Stimulated activated CD4-positive, alpha-beta T cell treated with anti-CD3 and anti-CD28 coated beads, Interleukin-1b, Interleukin-23, amount 100 ng/mL, for 1 hour (primary cell): ENCODE measurements around the gene KRTAP10-6.
"Not testable (repeated sequence)": the region's sequence is repeated elsewhere in the genome, so short reads cannot be mapped to it uniquely, and the experiment has no call there.

ENCODE experiments used
- DNase-seq, 2 donors: peaks; one replicate each; pipeline ENCODE4 v3.0.0-alpha.2; 2020; ENCODE audit warnings: low read depth in 2 of 2

KRTAP10-6 gene

DNA sequence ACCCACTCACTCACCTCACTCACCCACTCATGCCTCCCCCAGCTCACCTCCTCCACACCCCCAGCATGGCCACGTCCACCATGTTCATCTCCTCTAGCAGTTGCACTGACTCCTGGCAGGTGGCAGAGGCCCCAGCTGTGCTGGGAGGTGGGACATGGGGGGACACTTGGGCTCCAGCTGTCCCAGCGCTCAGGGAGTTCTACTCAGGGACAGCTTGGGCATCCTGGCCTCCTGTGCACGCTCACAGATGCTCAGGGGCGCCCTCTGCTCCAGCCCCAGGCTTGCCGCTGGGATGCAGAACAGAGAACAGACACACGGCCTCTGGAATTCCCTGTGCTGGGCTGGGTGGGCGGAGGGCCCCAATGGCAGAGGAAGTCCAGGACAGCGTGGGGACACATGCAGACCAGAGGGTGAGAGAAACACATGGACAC, 24.8 kb upstream of the KRTAP10-6 start:
- no peak for DNase-seq

DNA sequence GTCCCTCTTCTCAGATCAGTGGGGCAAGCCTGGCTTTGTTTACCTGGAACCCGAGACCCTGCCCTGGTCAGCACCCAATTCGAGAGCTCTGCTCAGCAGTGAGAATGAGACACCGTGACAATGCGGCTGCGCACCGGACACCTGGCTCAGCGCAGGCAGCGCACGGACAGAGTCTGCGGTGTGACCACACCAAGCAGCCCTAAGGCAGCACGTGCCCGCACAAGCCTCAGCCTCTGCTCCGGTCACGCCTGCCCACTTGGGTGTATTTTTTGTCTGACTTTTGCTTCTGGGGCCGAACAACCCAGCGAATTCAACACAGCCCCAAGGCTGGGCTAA, 24.3 kb upstream of the KRTAP10-6 start:
- no peak for DNase-seq

DNA sequence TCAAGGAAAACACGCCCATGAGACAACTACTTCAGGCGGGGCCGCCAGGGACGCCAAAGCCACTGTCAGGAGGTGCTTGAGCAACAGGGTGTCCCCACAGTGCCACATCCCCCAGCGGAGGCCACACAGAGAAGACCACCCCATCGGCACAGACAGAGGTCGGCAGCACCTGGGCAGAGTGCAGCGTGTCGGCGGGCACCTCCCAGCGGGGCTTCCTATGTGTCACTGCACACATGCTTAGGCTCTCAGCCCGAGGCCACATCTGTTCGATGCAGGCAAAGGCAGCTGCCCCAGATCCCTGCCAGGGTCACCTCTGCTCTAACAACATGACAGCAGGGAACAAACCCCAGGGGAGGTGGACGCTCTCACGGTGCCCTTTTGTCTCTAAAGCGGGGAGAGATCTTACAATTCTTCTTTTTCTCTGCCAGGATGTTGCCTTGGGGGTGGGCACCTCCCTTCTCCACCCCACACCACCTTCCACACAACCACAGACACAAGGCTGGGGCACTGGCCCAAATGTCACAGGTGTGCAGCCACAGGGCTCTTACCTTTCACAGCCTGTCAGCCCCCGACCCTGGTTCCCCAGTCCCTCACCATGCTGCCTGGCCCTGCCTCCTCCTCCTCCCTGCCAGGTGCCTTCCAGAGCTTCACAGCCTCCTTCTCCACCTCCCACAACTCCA, 23.7 kb upstream of the KRTAP10-6 start:
- DNase-seq = no peak

DNA sequence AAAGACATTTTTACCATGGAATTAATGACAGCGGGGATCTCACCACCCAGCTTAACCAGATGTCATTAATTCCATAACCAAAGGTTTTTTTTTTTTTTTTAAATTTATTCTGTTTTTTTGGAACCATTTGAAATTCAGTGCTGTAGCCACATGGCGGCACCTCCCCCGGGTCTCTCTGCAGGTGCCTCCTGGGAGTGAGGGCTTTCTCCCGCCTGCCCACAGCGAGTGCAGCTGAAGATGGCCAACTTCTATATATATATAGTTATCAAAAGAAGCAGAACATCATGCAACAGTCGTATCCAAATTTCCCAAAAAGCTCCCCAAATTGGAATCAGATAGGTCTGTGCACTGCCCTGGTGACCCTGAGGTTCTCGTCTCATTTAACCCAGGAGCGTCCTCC, 23.2 kb upstream of the KRTAP10-6 start:
- DNase-seq = no peak

DNA sequence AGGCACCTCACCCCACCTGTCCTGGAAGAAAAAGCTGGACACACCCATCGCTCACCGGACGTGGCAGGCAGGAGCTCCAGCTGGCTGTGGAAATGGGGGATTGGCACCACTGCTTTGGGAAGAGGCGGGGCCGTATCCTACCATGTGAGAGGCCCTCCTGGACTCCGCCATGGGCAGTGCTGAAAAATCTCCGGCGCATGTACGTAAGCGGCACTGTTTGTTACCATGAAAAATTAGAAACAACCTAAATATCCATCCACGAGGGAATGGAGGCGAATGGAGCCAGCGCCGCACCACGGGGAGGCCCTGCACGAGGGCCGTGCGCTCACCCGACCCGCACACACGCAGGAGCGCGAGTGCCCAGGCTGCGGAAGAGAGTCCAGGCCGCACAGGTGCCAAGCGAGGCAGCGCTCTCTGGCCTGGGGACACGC, 22.7 kb upstream of the KRTAP10-6 start:
- DNase-seq = no peak

DNA sequence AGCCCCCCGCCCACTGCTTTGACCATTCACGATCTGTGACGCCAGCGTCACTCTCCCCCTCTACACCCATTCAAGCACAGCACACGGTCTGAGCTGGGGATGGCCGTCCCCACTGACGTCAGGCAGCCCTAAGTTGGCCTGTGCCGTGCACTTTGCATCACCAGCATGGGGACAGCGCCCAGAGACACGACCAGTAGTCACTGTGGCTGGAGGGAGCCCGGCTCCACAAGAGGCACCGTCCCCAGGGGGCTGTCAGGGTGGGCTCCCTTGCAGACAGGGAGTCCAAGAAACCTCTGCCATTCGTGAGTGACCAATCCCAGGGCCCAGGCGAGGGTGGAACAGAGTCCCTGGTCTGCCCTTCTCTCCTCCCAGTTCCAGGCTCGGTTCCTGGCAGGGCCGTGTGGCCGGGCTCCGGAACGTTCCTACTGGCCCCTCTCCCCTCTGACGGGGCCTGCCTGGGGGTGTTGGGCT, 21.9 kb upstream of the KRTAP10-6 start:
- DNase-seq = no peak

DNA sequence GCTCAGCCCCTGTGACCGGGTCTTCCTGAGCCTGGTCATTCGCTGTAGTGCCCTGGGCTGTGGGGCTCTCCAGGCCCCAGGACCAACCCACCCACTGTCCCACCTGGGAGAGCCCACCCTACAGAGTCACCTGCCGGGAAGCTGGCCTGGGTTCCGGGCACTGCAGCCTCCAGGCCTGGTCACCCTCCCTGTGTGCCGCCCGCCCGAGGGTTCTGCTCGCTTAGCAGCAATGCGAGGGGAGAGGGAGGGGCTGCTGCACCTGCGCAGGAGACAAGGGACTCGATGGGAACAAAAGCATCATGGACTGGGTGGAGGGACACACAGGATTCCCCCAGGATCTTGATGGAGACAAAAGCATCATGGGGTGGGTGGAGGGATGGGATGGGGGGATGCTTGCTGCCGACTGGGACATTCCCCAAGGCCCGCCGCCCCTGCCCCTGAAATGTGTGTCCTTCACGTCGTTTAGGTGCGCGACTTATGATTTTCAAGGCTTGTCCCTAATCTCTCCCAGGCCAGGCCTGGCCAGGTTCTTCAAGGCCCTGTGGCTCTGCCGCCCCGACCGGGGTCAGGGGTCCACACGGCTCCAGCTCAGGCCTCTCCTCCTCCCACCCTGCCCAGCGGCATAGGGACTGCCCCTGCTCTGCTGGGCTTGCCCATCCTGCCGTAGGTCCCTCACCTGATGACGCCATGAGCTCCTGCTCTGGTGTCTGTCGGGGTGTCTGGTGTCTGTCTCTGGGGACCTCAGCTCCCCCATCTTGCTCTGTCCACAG, 21.3 kb upstream of the KRTAP10-6 start:
- DNase-seq = no peak

DNA sequence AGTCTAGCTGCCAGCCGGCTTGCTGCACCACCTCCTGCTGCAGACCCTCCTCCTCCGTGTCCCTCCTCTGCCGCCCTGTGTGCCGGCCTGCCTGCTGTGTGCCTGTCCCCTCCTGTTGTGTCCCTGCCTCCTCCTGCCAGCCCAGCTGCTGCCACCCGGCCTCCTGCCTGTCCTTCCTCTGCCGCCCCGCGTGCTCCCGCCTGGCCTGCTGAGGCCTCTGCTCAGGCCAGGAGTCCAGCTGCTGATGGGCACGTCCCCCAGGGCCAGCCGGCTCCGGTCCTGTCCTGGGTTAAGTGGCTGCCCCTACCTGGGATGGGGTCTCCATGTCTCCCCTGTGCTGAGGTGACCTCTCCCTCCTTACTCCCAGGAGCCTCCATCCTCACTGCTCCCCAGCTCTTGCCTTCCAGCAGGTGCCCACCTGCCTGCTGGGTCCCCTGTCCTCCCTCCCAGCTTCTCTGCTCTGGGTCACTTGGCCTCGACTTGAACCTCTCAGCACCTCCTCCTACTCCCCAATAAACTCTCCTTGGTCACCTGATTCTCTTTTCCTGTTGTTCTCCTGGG, 20.4 kb upstream of the KRTAP10-6 start:
- no peak for DNase-seq

DNA sequence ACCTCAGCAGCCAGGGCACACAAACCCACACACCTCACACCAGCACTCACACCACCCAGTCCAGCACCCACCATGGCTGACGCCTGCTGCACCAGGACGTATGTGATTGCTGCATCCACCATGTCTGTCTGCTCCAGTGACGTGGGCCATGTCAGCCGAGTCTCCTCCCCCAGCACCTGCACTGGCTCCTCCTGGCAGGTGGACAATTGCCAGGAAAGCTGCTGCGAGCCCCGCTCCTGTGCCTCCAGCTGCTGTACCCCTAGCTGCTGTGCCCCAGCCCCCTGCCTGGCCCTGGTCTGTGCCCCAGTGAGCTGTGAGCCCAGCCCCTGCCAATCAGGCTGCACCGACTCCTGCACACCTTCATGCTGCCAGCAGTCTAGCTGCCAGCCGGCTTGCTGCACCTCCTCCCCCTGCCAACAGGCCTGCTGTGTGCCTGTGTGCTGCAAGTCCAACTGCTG, 19.8 kb upstream of the KRTAP10-6 start, which contains the start of gene KRTAP10-8:
TSS of gene KRTAP10-8 (plus strand) at position 51 of the 458 bp plus-strand sequence. CDS start at position 73, 22 bp downstream.
- no peak for DNase-seq

DNA sequence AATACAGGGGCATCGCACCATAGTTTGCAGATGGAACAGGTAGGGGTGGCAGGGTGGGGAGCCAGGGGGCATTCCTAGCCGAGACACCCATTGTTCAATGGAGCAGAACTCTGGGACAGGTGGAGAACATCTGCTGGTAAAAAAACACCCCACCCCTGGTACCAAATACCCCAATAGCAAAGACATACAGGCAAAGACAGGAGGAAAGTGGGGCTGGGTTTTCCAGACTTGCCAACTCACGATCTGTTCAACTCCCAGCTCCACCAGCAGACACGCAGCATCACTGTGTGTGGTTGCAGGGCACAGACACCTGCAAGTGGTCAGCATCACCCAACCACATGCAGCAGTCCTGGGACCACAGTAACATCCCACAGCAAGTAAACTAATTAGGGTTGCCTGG, 19.2 kb upstream of the KRTAP10-6 start:
- no peak for DNase-seq

DNA sequence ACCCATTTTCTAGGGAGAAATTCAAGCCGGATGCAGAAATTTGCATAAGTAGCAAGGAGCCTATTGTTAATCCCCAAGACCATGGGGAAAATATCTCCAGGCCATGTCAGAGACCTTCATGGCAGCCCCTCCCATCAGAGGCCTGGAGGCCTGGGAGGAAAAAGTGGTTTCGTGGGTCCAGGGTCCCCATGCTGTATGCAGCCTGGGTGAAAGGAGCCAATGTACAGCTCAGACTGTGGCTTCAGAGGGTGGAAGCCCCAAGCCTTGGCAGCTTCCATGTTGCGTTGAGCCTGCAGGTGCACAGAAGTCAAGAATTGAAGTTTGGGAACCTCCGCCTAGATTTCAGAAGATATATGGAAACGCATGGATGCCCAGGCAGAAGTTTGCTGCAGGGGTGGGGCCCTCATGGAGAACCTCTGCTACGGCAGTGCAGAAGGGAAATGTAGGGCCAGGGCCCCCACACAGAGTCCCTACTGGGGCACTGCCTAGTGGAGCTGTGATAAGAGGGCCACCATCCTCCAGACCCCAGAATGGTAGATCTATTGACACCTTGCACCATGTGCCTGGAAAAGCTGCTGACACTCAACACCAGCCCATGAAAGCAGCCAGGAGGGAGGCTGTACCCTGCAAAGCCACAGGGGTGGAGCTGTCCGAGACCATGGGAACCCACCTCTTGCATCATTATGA, 18.0 kb upstream of the KRTAP10-6 start:
- DNase-seq = not testable (repeated sequence)

DNA sequence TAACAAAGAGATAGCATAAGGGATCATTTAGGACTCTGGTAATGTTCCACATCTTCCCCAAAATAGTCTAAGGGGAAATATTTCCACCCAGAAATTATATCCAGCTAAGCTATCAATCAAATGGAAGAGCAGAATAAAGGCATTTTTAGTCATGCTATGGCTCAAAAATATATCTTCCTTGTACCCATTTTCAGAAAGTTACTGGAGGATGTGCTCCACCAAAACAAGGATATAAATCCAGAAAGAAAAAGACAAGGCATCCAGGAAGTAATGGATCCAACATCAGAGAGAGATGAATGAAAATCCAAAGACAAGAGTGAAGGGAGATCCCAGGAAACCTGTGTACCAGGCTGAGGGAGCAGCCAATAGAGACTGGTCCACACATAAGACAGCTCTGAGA, 16.9 kb upstream of the KRTAP10-6 start:
- DNase-seq = no peak

DNA sequence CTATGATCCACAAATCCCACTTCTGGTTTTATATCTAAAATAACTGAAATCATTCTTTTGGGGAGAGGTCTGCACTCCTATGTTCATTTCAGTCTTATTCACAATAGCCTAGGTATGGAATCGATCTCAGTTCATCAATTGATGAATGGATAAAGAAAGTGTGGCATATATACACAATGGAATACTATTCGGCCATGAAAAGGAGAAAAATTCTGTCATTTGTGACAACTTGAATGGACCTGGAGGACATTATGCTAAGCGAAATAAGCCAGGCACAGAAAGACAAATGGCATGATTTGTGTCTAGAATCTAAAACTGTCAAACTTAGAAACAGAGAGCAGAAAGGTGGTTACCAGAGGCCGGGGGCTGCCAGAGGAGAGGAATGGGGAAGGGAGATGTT, 14.2 kb upstream of the KRTAP10-6 start:
- no peak for DNase-seq

DNA sequence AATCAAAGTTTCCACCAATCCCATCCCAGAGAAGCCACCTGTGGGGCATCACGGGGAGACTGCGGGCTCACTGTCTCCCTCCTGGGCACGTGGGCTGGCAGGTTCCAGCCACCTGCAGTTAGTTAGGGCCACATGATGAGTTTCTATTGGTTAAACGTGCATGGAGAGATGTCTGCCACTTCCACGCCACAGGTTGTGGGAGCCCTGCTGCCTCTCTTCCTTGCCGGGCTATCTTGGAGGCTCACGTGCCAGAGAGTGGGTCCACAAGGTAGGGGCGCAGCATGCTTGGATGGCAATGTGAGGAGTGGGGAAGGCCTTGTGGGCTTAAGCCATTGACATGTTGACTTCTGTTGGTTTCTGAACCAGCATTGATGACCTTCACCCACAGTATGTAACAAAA, 11.6 kb upstream of the KRTAP10-6 start:
- no peak for DNase-seq

DNA sequence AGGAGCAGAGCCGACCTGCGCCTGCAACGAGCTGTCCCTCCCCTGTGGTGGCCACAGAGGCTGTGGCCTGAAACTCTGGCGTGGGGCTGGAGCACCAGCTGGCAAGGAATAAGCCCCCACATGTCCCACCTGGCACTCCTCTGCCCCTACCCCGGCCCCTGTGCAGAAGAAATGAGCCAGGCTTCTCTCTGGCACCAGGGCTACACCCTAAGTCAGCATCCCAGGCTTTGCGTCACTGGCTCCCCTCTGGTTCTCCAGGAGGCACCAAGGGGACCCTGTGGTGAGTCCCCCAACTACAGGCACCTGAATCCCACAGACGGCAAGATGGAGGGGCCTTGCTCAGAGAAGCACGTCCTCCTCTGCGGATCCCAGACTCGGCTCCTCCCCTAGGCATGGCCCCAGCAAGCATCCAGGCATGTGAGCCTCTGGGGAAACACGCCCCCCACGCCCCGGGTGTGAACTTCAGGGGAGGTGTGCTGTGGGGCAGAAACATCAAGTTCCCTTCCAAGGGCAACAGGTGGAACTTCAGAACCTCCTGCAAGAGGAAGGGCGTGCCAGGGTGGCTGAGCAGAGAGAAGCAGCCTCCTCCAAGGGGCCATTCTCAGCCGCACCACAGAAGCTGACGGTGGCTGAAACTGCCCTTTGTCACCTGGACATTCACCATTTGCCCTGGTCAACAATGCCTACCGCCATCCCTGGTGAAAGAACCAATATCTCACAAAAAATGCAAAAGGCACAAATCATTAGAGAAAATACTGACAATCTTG, 11.0 kb upstream of the KRTAP10-6 start:
- DNase-seq = no peak

DNA sequence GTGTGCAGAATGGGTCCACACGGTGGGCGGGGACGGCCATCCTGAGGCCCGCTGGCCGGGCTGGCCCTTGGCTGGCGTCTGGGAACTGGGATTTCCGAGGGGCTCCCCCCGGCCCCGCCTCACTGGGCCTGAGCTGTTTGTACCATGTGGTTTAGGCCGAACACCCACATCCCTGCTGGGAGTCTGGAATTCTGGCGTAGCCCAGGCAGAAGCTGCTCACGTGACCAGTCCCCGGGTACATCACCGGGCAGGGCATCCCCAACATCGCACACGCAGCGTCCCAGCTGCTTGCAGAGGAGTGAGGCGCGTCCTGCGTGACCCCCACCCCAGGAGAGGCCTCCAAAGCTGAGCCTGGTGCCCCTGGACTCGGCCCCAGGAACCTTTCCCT, 10.2 kb upstream of the KRTAP10-6 start:
- no peak for DNase-seq

DNA sequence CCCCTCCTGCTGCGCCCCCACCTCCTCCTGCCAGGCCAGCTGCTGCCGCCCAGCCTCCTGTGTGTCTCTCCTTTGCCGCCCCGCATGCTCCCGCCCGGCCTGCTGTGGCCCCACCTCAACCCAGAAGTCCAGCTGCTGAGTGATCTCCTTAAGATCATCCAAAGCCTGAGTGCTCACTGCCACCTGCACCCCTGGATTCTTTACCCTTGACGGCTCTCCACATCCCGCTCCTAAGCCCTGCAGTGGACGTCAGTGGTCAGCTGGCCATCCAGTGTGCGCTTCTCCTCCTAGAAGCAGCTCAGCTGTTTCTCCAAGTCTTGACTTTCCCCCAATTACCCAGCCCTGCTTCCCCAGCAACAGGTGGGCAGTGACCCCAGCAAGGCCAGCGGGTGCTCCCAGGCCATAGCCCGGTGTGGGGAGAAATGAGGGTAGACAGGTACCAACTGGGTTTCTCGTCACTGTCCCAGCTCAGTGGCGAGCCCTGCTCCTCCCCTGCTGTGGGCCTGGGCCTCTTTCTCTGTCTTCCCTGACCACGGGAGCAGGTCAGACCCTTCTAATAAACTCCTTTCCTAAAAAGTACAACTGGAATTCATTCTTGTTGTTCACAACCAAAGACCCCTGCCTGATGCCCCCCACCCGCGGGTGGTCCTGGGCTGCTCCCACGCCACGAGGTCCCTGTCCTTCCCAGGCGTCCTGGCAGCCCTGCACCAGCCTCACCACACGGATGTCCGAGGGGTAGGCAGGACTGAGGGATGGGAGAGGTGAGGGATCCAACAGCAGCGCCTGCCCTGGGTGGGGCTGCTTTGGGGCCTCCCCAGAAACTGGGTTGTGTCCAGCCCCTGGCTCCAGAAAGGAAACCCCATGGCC, 9.5 kb upstream of the KRTAP10-6 start:
- no peak for DNase-seq

DNA sequence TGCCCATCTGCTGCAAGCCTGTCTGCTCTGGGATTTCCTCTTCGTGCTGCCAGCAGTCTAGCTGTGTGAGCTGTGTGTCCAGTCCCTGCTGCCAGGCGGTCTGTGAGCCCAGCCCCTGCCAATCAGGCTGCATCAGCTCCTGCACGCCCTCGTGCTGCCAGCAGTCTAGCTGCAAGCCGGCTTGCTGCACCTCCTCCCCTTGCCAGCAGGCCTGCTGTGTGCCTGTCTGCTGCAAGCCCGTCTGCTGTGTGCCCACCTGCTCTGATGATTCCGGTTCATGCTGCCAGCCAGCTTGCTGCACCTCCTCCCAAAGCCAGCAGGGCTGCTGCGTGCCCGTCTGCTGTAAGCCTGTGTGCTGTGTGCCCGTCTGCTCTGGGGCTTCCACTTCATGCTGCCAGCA, 8.8 kb upstream of the KRTAP10-6 start:
- not testable (repeated sequence) for DNase-seq

DNA sequence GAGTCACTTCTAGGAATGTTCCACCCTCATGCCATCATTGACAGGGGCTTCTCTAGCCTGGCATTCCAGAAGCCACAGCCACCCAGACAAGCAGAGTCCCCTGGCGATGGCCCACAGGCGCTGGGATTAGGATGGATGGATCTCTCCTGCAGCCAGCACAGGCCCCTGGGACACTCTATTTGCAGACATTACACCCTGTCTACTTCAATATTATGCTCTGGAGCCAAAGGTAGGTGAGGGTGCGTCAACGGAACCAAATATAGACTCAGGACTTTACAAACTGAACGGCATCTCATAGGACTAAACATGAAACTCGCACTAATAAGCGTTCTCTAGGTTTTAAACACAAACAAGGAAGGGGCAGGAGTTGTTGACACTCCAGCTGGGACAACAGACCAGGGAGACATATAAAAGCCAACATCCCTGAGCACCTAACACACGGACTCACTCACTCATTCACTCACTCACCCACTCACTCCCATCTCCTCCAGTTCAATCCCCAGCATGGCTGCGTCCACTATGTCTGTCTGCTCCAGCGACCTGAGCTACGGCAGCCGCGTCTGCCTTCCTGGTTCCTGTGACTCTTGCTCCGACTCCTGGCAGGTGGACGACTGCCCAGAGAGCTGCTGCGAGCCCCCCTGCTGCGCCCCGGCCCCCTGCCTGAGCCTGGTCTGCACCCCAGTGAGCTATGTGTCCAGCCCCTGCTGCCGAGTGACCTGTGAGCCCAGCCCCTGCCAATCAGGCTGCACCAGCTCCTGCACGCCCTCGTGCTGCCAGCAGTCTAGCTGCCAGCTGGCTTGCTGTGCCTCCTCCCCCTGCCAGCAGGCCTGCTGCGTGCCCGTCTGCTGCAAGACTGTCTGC, 8.0 kb upstream of the KRTAP10-6 start, which contains the start of gene KRTAP10-7:
TSS of gene KRTAP10-7 (plus strand) at position 480 of the 861 bp plus-strand sequence. CDS start at position 505, 25 bp downstream.
- DNase-seq = not testable (repeated sequence)
